GM20000 (cell line): Measurements from ENCODE around the gene ATP6V1A.
"Not testable (repeated sequence)": the region's sequence is repeated elsewhere in the genome, so short reads cannot be mapped to it uniquely, and the experiment has no call there.

ENCODE experiments used
- DNase-seq: peaks from one replicate; pipeline ENCODE4 v3.0.0; 2012; ENCODE audit warnings: low spot score
- TF ChIP-seq, protein P1 (sequence below): IDR thresholded peaks from 2 replicates; pipeline ENCODE4 v1.5.1; 2012; ENCODE audit warnings: mild to moderate bottlenecking, control low read depth; ENCODE audit errors: extremely low read depth, missing control alignments

The ATP6V1A gene

DNA sequence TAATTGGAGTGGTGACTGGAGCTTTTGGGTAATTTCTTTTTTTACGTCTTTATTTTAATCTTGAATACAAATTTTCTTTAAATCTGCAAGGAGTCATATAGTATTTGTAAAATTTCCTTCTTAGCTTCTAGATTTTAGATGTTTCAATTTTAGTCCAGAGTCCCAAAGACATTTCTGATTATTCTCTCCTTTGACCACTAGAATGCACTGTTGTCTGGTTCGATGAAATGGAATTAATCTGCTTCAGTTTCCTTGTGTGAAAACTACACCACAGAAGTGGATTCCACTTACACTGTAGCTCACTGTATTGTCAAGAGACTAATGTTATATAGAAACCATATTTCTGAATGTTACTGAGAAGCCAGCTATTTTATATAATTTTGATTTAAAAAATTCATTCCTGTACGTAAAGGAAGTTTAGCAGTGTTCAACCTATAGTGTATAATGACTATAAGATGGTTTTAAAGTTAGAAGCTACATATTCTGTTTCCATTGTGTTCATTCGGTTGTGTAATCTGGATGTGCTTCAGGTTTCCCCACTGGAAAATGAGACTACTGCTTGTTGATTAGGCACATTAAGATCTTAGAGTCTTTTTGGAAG, 97.9 kb downstream of the ATP6V1A start:
- TF ChIP-seq, protein P1, sequence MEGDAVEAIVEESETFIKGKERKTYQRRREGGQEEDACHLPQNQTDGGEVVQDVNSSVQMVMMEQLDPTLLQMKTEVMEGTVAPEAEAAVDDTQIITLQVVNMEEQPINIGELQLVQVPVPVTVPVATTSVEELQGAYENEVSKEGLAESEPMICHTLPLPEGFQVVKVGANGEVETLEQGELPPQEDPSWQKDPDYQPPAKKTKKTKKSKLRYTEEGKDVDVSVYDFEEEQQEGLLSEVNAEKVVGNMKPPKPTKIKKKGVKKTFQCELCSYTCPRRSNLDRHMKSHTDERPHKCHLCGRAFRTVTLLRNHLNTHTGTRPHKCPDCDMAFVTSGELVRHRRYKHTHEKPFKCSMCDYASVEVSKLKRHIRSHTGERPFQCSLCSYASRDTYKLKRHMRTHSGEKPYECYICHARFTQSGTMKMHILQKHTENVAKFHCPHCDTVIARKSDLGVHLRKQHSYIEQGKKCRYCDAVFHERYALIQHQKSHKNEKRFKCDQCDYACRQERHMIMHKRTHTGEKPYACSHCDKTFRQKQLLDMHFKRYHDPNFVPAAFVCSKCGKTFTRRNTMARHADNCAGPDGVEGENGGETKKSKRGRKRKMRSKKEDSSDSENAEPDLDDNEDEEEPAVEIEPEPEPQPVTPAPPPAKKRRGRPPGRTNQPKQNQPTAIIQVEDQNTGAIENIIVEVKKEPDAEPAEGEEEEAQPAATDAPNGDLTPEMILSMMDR, result peak; percentile 8
- peak; percentile 60 for DNase-seq

DNA sequence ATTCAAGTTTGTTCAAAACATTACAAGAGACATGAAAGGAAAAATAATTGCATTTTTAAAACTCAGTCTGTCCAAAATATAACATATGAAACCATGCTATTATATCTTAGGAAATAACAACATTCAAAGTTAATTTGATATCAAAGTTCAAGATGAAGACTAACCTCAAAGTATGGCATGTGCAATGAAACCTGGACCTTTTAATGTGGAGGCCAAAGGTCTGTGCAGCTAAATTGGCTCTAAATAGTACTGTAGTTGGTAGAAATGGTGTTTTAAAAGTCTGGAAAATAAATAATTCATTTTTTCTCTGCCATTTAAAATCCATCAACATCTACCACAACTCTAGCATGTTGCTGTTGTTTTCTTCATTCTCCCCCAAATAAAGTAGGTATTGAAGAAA, 100.4 kb downstream of the ATP6V1A start:
- no peak for DNase-seq
- TF ChIP-seq, protein P1, result no peak

DNA sequence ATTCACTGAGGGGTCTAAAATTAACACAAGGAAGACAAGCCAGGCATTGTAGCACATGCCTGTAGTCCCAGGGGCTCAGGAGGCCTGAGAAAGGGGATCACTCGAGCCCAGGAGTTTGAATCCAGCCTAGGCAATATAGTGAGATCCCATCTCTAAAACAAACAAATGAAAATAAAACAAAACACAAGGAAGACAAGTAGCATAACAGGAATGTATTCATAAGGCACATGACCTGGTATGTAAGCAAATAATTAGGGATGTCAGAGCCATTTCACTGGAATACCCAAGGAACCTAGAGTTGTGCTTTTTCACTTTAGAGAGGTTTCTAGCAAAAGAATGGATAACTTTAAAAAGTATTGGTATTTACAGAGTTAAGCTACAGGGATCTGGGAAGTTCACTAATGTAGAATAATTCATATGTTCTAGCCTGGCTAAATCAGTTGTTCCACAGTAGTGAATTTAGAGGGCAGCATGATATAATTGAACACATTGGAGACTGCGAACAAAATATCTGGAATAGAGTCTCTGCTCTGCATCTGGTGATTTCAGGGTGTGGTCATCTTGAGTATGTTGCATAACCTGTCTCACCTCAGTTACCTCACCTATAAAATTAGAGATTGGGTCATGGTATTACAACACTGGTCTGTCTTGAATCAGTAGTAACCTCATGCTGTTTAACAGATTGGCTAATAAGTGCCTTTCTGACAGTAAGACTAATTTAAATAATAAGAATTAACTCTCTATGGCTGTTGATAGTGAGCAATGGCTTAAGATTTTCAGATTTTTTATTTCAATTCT, 101.0 kb downstream of the ATP6V1A start:
- DNase-seq, result no peak
- TF ChIP-seq, protein P1, result no peak

DNA sequence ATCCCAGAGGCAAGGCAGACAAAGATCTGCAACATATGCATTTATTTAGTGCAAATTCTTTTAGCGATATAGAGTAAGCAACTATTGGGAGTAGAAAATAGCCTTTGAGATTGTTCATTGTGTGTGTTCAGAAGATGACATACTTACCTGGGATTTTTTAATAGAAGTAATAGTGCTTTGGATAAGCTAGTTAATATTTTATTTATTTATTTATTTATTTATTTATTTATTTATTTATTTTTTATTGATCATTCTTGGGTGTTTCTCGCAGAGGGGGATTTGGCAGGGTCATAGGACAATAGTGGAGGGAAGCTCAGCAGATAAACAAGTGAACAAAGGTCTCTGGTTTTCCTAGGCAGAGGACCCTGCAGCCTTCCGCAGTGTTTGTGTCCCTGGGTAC, 102.2 kb downstream of the ATP6V1A start:
- DNase-seq, result not testable (repeated sequence)

DNA sequence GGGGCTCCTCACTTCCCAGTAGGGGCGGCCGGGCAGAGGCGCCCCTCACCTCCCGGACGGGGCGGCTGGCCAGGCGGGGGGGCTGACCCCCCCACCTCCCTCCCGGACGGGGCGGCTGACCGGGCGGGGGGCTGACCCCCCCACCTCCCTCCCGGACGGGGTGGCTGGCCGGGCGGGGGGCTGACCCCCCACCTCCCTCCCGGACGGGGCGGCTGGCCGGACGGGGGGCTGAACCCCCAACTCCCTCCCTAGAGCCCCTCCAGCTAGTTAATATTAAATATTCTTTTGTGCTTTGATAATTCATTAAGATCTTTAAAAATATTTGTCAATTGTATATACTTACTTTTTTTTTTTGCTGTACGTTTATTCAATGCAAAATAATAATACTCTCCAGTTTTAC, 103.0 kb downstream of the ATP6V1A start:
- DNase-seq, result not testable (repeated sequence)

DNA sequence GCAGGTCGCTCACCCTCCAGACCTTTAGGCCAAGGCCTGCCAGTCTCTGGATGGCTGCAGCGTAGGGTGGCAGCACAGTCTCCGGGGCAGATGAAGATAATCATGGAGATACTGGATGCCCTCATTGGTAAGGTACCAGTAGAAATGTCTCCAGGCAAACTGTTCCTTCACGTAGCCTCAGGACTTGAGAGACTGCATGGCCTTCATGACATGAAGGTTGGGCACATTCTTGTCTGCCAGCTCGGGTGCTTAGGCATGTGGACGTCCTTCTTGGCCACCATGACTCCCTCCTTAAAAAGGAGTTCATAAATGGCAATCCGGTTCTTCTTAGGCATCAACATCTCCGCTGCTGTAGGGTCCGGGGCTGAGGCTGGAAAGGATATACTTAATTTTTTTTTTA, 103.6 kb downstream of the ATP6V1A start:
- not testable (repeated sequence) for DNase-seq

DNA sequence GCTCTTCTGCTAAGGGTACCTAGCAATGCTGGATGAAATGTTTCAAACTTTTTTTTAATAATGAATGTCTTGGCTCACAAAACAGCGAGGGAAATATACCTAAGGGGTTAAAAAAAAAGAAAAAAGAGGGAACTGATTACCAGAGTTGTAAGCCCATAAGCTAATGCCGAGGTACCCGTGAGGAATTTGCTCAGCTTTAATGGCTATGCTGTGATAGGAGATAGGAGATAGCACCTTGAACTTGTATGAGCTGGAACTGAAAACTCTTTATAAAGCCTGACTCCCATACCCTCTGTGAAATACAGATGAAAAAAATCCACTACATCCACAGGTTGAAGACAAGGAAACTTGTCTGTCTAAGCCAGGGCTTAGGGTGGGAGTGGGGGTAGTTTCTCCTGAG, 105.7 kb downstream of the ATP6V1A start:
- no peak for DNase-seq
- TF ChIP-seq, protein P1, result no peak
